CD4-positive, alpha-beta T cell (primary cell): ENCODE measurements around the gene ELF2. TPM values are rescaled to one million over a fixed set of nuclear protein-coding genes. Genes with fewer than 3 reads are reported as not detected.

Experiments
- ATAC-seq: fragments of 200-7000 bp; cut with Tn5 transposase; one replicate; pipeline ENCODE4 v1.10.0; 2022; ENCODE audit warnings: mild to moderate bottlenecking; ENCODE audit not compliant: poor library complexity
- CTCF ChIA-PET: fragments of 350-600 bp; sonication (Branson Sonifier 250); formaldehyde crosslinking; loops from one replicate; lab custom pipeline; 2021; ENCODE audit warnings: antibody characterized with exemption, inconsistent platforms; lab: Charles Lee
- POLR2A ChIA-PET: fragments of 350-600 bp; sonication (Branson Sonifier 250); formaldehyde crosslinking; loops from one replicate; lab custom pipeline; 2021; ENCODE audit warnings: antibody characterized with exemption, inconsistent platforms; lab: Charles Lee
- DNase-seq, 14 experiments: peaks; one replicate each; pipeline ENCODE4 v3.0.0-alpha.2; 2013 to 2020; ENCODE audit warnings: mixed read lengths in 2 of 14
- H3K27ac ChIP-seq, 2 donors: one replicate each; pipeline versions ENCODE4 v1.5.1 to v1.7.0; 2013; ENCODE audit warnings: low read length in 2 of 2, low read depth in 1 of 2, mild to moderate bottlenecking in 1 of 2
- H3K27me3 ChIP-seq, 2 experiments: 1 replicate in 1 of 2; 2 replicates in 1 of 2; pipeline versions ENCODE4 v1.6.1 to v1.7.0; 2013; ENCODE audit warnings: low read length in 2 of 2, control low read depth in 1 of 2, mild to moderate bottlenecking in 1 of 2, moderate library complexity in 1 of 2; ENCODE audit not compliant: insufficient read depth in 2 of 2, control insufficient read depth in 1 of 2
- H3K36me3 ChIP-seq: one replicate; pipeline ENCODE4 v1.6.1; 2013; ENCODE audit warnings: low read length, control low read depth; ENCODE audit not compliant: insufficient read depth
- H3K4me1 ChIP-seq: one replicate; pipeline ENCODE4 v1.6.1; 2013; ENCODE audit warnings: low read length, control low read depth; ENCODE audit not compliant: insufficient read depth
- H3K4me3 ChIP-seq: one replicate; pipeline ENCODE4 v1.5.1; 2013; ENCODE audit warnings: mild to moderate bottlenecking, low read length, moderate library complexity
- H3K9me3 ChIP-seq, 2 experiments: 1 replicate in 1 of 2; 2 replicates in 1 of 2; pipeline versions ENCODE4 v1.6.1 to v1.7.0; 2013; ENCODE audit warnings: low read length in 2 of 2, mild to moderate bottlenecking in 2 of 2, control low read depth in 1 of 2, moderate library complexity in 1 of 2; ENCODE audit not compliant: control insufficient read depth in 1 of 2, insufficient read depth in 1 of 2
- H3K27ac Mint-ChIP-seq: one replicate; pipeline ENCODE4 v1.8.0; 2020; ENCODE audit warnings: mixed read lengths
- H3K27me3 Mint-ChIP-seq: one replicate; pipeline ENCODE4 v1.8.0; 2021; ENCODE audit warnings: mixed read lengths
- H3K36me3 Mint-ChIP-seq: one replicate; pipeline ENCODE4 v1.8.0; 2021; ENCODE audit warnings: low read depth, mixed read lengths
- H3K4me1 Mint-ChIP-seq: one replicate; pipeline ENCODE4 v1.8.0; 2021; ENCODE audit warnings: low read depth, mixed read lengths
- H3K4me3 Mint-ChIP-seq: one replicate; pipeline ENCODE4 v1.8.0; 2020; ENCODE audit warnings: mild to moderate bottlenecking, mixed read lengths
- H3K9me3 Mint-ChIP-seq: one replicate; pipeline ENCODE4 v1.8.0; 2020; ENCODE audit warnings: mixed read lengths
- CTCF ChIP-seq: fragments of 200-600 bp; IDR thresholded peaks from one replicate; pipeline ENCODE4 v1.8.0; 2022; ENCODE audit warnings: antibody characterized with exemption, mild to moderate bottlenecking
- intact Hi-C, 2 experiments: fragments of 100-400 bp; cut with DNase I in 1 of 2; cut with micrococcal nuclease in 1 of 2; formaldehyde crosslinking; loops; one replicate each; pipeline versions ENCODE4 v1.15.1 to v1.9.0; 2023 to 2025; cut with DNase I, micrococcal nuclease
- total RNA-seq, 174 experiments: library from RNA in 2 of 174; stranded (reverse) in 2 of 174; gene quantifications; one replicate each; pipeline ENCODE4 v1.2.3 and lab custom pipeline; 2021 to 2026

ELF2 gene
- total RNA-seq, 2 experiments from 2014 or later = 83.3 to 84.1 TPM

- CTCF ChIA-PET = interaction anchor here (2.4 kb wide), 1 partner anchor 12 kb away, joined by 15 read pairs; no protein-coding TSS in a partner anchor
- no peak for ATAC-seq
- Mint-ChIP-seq H3K27ac (no peak overlapping the region), H3K4me3 (no peak overlapping the region), H3K27me3 (no peaks in the 10 kb centered on the region), H3K4me1 (peaks cover 26% of the 10 kb centered on the region), H3K36me3 (peaks cover 3% of the 10 kb centered on the region), H3K9me3 (no peaks in the 10 kb centered on the region)
- intact Hi-C loops = loop anchor here (5.0 to 10.0 kb wide), 4 partner anchors 163 to 1506 kb away; partner anchors contain the start of genes ELMOD2 (in 1 of the 2), NAA15 (in 1 of the 2) and NDUFC1 (in 1 of the 2)
- POLR2A ChIA-PET = no interaction called here
- Histone ChIP-seq H3K4me1 (peaks cover 20% of the 10 kb centered on the region), H3K4me3 (no peak overlapping the region), H3K27me3 (no peaks in the 10 kb centered on the region), H3K9me3 (no peaks in the 10 kb centered on the region), H3K36me3 (no peaks in the 10 kb centered on the region), H3K27ac (no peak overlapping the region)
- no peak for DNase-seq
- no peak for TF ChIP-seq CTCF
These were observed 157.9 kb downstream of the ELF2 start for GRCh38 chr4:139018971-139019758.

GRCh38 chr4:139018501-139018900, 158.5 kb downstream of the ELF2 start:
- CTCF ChIA-PET = interaction anchor here (2.4 kb wide), 1 partner anchor 12 kb away, joined by 15 read pairs; no protein-coding TSS in a partner anchor

GRCh38 chr4:139017861-139018260, 159.2 kb downstream of the ELF2 start:
- Mint-ChIP-seq H3K4me1 (peaks cover 26% of the 10 kb centered on the region), H3K27me3 (no peaks in the 10 kb centered on the region), H3K36me3 (peaks cover 3% of the 10 kb centered on the region), H3K4me3 (peak overlapping the region; percentile 47), H3K9me3 (no peaks in the 10 kb centered on the region), H3K27ac (peak overlapping the region; percentile 32)
- H3K27ac ChIP-seq = no peak overlapping the region
- no peak for DNase-seq
- CTCF ChIA-PET = interaction anchor here (2.4 kb wide), 1 partner anchor 13 kb away, joined by 15 read pairs; no protein-coding TSS in a partner anchor
- H3K27me3 ChIP-seq = no peaks in the 10 kb centered on the region
- no peak for TF ChIP-seq CTCF
- H3K4me1 ChIP-seq = peaks cover 20% of the 10 kb centered on the region
- H3K9me3 ChIP-seq = no peaks in the 10 kb centered on the region
- POLR2A ChIA-PET = interaction anchor here (4.3 kb wide), 1 partner anchor 66 kb away, joined by 28 read pairs; no protein-coding TSS in a partner anchor
- intact Hi-C loops = loop anchor here (5.0 to 10.0 kb wide), 4 partner anchors 164 to 1507 kb away; partner anchors contain the start of genes ELMOD2 (in 1 of the 2), NAA15 (in 1 of the 2) and NDUFC1 (in 1 of the 2)
- no peak overlapping the region for H3K4me3 ChIP-seq
- no peak for ATAC-seq
- no peaks in the 10 kb centered on the region for H3K36me3 ChIP-seq

More at GRCh38 chr4:139018501-139018900, 158.5 kb downstream of the ELF2 start:
- Histone ChIP-seq H3K27me3 (no peaks in the 10 kb centered on the region), H3K4me1 (peaks cover 20% of the 10 kb centered on the region), H3K9me3 (no peaks in the 10 kb centered on the region), H3K4me3 (no peak overlapping the region), H3K36me3 (no peaks in the 10 kb centered on the region), H3K27ac (no peak overlapping the region)
- Mint-ChIP-seq H3K4me3 (peak overlapping the region; percentile 47), H3K9me3 (no peaks in the 10 kb centered on the region), H3K27ac (peak overlapping the region; percentile 32), H3K36me3 (peaks cover 3% of the 10 kb centered on the region), H3K27me3 (no peaks in the 10 kb centered on the region), H3K4me1 (peaks cover 26% of the 10 kb centered on the region)
- ATAC-seq = no peak
- TF ChIP-seq CTCF = no peak
- POLR2A ChIA-PET = no interaction called here
- intact Hi-C loops = loop anchor here (5.0 to 10.0 kb wide), 4 partner anchors 164 to 1506 kb away; partner anchors contain the start of genes ELMOD2 (in 1 of the 2), NAA15 (in 1 of the 2) and NDUFC1 (in 1 of the 2)
- DNase-seq = no peak
